Liver (tissue), 9 donors: ENCODE results near the gene HSD17B8. TPM values are rescaled to one million over a fixed set of nuclear protein-coding genes. Genes with fewer than 3 reads are reported as not detected.

Experiments
- DNase-seq: peaks from one replicate; pipeline ENCODE4 v3.0.0-alpha.2; 2017; ENCODE audit warnings: low spot score
- H3K27ac ChIP-seq, 2 donors: one replicate each; pipeline ENCODE4 v1.7.0; 2013; ENCODE audit warnings: inconsistent platforms in 2 of 2, low read length in 2 of 2, control low read depth in 1 of 2, low read depth in 1 of 2, mild to moderate bottlenecking in 1 of 2
- H3K27me3 ChIP-seq, 4 donors: one replicate each; pipeline versions ENCODE4 v1.6.1 to v1.7.0; 2013; ENCODE audit warnings: low read length in 3 of 4, inconsistent platforms in 1 of 4, mild to moderate bottlenecking in 1 of 4, moderate library complexity in 1 of 4; ENCODE audit not compliant: control insufficient read depth in 4 of 4, insufficient read depth in 4 of 4
- H3K36me3 ChIP-seq, 4 donors: one replicate each; pipeline versions ENCODE4 v1.6.1 to v1.7.0; 2013; ENCODE audit warnings: low read length in 3 of 4, mild to moderate bottlenecking in 3 of 4, low read depth in 1 of 4, moderate library complexity in 1 of 4; ENCODE audit not compliant: control insufficient read depth in 4 of 4, insufficient read depth in 3 of 4
- H3K4me1 ChIP-seq, 4 donors: one replicate each; pipeline versions ENCODE4 v1.6.1 to v1.7.0; 2013; ENCODE audit warnings: low read length in 3 of 4, mild to moderate bottlenecking in 3 of 4, moderate library complexity in 1 of 4; ENCODE audit not compliant: control insufficient read depth in 4 of 4, insufficient read depth in 4 of 4
- H3K4me3 ChIP-seq, 3 donors: one replicate each; pipeline versions ENCODE4 v1.6.1 to v1.7.0; 2013; ENCODE audit warnings: low read length in 3 of 3, control low read depth in 1 of 3, low read depth in 1 of 3, mild to moderate bottlenecking in 1 of 3
- H3K9ac ChIP-seq, 2 donors: one replicate each; pipeline ENCODE4 v1.7.0; 2013; ENCODE audit warnings: low read length in 2 of 2, mild to moderate bottlenecking in 2 of 2, moderate library complexity in 2 of 2, control low read depth in 1 of 2, low read depth in 1 of 2
- H3K9me3 ChIP-seq, 4 donors: one replicate each; pipeline versions ENCODE4 v1.6.1 to v1.7.0; 2013; ENCODE audit warnings: low read length in 3 of 4; ENCODE audit not compliant: control insufficient read depth in 4 of 4
- ATF3 ChIP-seq: IDR thresholded peaks from 2 replicates; pipeline ENCODE4 v1.6.1; 2016; ENCODE audit warnings: antibody characterized with exemption
- CTCF ChIP-seq: fragments of 150-350 bp; IDR thresholded peaks from 2 replicates; pipeline ENCODE4 v1.5.1; 2017; ENCODE audit warnings: improper control_type of control experiment, low read depth, low read length; ENCODE audit not compliant: missing input control
- EGR1 ChIP-seq, 2 donors: IDR thresholded peaks; 2 replicates each; pipeline ENCODE4 v1.6.1; 2016 to 2018; ENCODE audit warnings: antibody characterized with exemption in 2 of 2, low read depth in 2 of 2
- FOXA2 ChIP-seq: IDR thresholded peaks from 2 replicates; pipeline ENCODE4 v1.6.1; 2016; ENCODE audit warnings: antibody characterized with exemption
- GABPA ChIP-seq, 2 donors: IDR thresholded peaks in 1 of 2; conservative IDR thresholded peaks in 1 of 2; 2 replicates each; pipeline ENCODE4 v1.6.1; 2016; ENCODE audit warnings: antibody characterized with exemption in 2 of 2, mild to moderate bottlenecking in 1 of 2, moderate library complexity in 1 of 2
- HNF4A ChIP-seq, 2 donors: conservative IDR thresholded peaks; 2 replicates each; pipeline ENCODE4 v1.6.1; 2016; ENCODE audit warnings: antibody characterized with exemption in 2 of 2, mild to moderate bottlenecking in 2 of 2
- HNF4G ChIP-seq: IDR thresholded peaks from 2 replicates; pipeline ENCODE4 v1.6.1; 2016; ENCODE audit warnings: antibody characterized with exemption
- JUND ChIP-seq, 2 donors: IDR thresholded peaks; 2 replicates each; pipeline ENCODE4 v1.6.1; 2016; ENCODE audit warnings: antibody characterized with exemption in 2 of 2
- NR2F2 ChIP-seq: IDR thresholded peaks from 2 replicates; pipeline ENCODE4 v1.6.1; 2016; ENCODE audit warnings: antibody characterized with exemption
- RAD21 ChIP-seq, 2 donors: IDR thresholded peaks; 2 replicates each; pipeline ENCODE4 v1.6.1; 2016; ENCODE audit warnings: antibody characterized with exemption in 2 of 2, mild to moderate bottlenecking in 2 of 2
- RXRA ChIP-seq, 2 donors: IDR thresholded peaks; 2 replicates each; pipeline ENCODE4 v1.6.1; 2017 to 2018; ENCODE audit warnings: antibody characterized with exemption in 2 of 2, mild to moderate bottlenecking in 1 of 2
- SP1 ChIP-seq: IDR thresholded peaks from 2 replicates; pipeline ENCODE4 v1.6.1; 2018; ENCODE audit warnings: antibody characterized with exemption, mild to moderate bottlenecking
- TAF1 ChIP-seq: conservative IDR thresholded peaks from 2 replicates; pipeline ENCODE4 v1.6.1; 2016; ENCODE audit warnings: antibody characterized with exemption, mild to moderate bottlenecking
- YY1 ChIP-seq: IDR thresholded peaks from 2 replicates; pipeline ENCODE4 v1.6.1; 2016; ENCODE audit warnings: antibody characterized with exemption, mild to moderate bottlenecking
- ZBTB33 ChIP-seq: IDR thresholded peaks from 2 replicates; pipeline ENCODE4 v1.6.1; 2016; ENCODE audit warnings: antibody characterized with exemption
- WGBS: extraction: QIAGEN DNeasy Blood & Tissue Kit; methylation state at CpG from one replicate; pipeline ENCODE4 v1.1.7; 2013; 5-methylcytosine and 5-hydroxymethylcytosine counted together
- polyA plus RNA-seq, 2 donors: library from polyadenylated mRNA; stranded (reverse) in 1 of 2; unstranded in 1 of 2; fragments of 200-250 nt in 1 of 2; fragments of >200 nt in 1 of 2; fragmentation: Nextera tagmentation in 1 of 2; extraction: Ambion mirVana in 1 of 2; gene quantifications; one replicate each; pipeline versions ENCODE4 v1.2.1 to v1.2.3, GENCODE V29; 2013 to 2015
- total RNA-seq, 2 donors: library from RNA; depleted of rRNA; stranded (reverse); fragments of >200 nt; gene quantifications; one replicate each; pipeline ENCODE4 v1.2.3, GENCODE V29; 2014
- TF ChIP-seq, protein P1 (sequence below): IDR thresholded peaks from 2 replicates; pipeline ENCODE4 v1.6.1; 2016; ENCODE audit warnings: antibody characterized with exemption
- donor health status: healthy.
- donor health status: healthy.
- donor health status: healthy.
- donor health status: healthy.
- donor health status: healthy.

Gene HSD17B8
- total and polyA plus RNA-seq, 4 donors: 24.5 to 52.3 (median 37.5) TPM

GRCh38 chr6:33156561-33156960, 47.9 kb upstream of the HSD17B8 start:
- no peak overlapping the region for H3K27ac ChIP-seq
- no peak overlapping the region for H3K4me3 ChIP-seq
- no peaks in the 10 kb centered on the region for H3K27me3 ChIP-seq
- no peaks in the 10 kb centered on the region for H3K9me3 ChIP-seq
- peaks cover 1 to 10% (median 5%) of the 10 kb centered on the region in 4 donors for H3K4me1 ChIP-seq
- no peak overlapping the region for H3K9ac ChIP-seq
- TF ChIP-seq RAD21 (IDR thresholded peaks at IDR 0.05): no peak
- TF ChIP-seq ATF3: no peak
- TF ChIP-seq, protein P1, sequence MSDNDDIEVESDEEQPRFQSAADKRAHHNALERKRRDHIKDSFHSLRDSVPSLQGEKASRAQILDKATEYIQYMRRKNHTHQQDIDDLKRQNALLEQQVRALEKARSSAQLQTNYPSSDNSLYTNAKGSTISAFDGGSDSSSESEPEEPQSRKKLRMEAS: no peak
- TF ChIP-seq HNF4A (conservative IDR thresholded peaks at IDR 0.05): no peak
- TF ChIP-seq NR2F2: no peak
- no peak for TF ChIP-seq JUND (IDR thresholded peaks at IDR 0.05)
- TF ChIP-seq RXRA (IDR thresholded peaks at IDR 0.05): no peak
- TF ChIP-seq TAF1: no peak
- TF ChIP-seq ZBTB33: no peak
- TF ChIP-seq SP1: no peak
- TF ChIP-seq GABPA (IDR thresholded peaks at IDR 0.05 in 1 of 2, conservative IDR thresholded peaks at IDR 0.05 in 1 of 2): no peak
- TF ChIP-seq FOXA2: no peak
- no peak for TF ChIP-seq EGR1 (IDR thresholded peaks at IDR 0.05; ENCODE audit: low read depth in 2 of 2)
- no peaks in the 10 kb centered on the region for H3K36me3 ChIP-seq
- 85% methylated on average over 6 of the region's 6 CpGs for WGBS
- no peak for DNase-seq

DNA sequence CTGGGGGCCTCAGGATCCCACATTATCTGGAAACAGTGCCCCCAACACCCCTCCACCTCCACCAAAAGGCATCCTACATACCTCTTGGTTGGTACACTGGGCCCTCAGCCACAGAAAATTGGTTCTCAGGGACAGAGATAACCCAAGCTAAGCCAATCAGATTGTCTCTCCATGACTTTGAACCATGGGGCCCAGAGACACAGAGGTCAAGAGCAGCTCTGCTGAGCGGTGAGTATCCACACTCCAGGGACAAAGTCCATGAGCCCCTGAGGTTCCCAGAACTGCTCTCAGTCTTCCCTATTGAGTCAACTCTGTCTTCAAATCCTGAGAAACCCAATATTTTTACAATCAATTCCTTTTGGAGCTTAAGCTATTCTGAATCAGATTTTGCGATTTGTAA, 47.5 kb upstream of the HSD17B8 start:
- 71% methylated on average over 2 of the region's 2 CpGs for WGBS
- TF ChIP-seq RAD21 (IDR thresholded peaks at IDR 0.05) (no peak), HNF4G (no peak), ATF3 (no peak), ZBTB33 (no peak), JUND (IDR thresholded peaks at IDR 0.05) (no peak), TAF1 (no peak), SP1 (no peak), HNF4A (conservative IDR thresholded peaks at IDR 0.05) (no peak), GABPA (IDR thresholded peaks at IDR 0.05 in 1 of 2, conservative IDR thresholded peaks at IDR 0.05 in 1 of 2) (no peak), RXRA (IDR thresholded peaks at IDR 0.05) (no peak), YY1 (no peak), EGR1 (IDR thresholded peaks at IDR 0.05; ENCODE audit: low read depth in 2 of 2) (no peak), CTCF (no peak)
- TF ChIP-seq, protein P1: no peak
- H3K36me3 ChIP-seq: no peaks in the 10 kb centered on the region
- H3K9ac ChIP-seq: no peak overlapping the region
- no peak overlapping the region for H3K4me3 ChIP-seq
- peaks cover 1 to 14% (median 8%) of the 10 kb centered on the region in 4 donors for H3K4me1 ChIP-seq
- H3K9me3 ChIP-seq: no peaks in the 10 kb centered on the region
- DNase-seq: no peak
- no peaks in the 10 kb centered on the region for H3K27me3 ChIP-seq
- no peak overlapping the region for H3K27ac ChIP-seq
